GM15510 (cell line): ENCODE data around the gene STARD5.

Experiments used
- POLR2A ChIP-seq: IDR thresholded peaks from 3 replicates; pipeline ENCODE4 v1.6.1; 2011; ENCODE audit warnings: borderline replicate concordance; ENCODE audit not compliant: insufficient read length; ENCODE audit errors: extremely low read depth

The STARD5 gene

GRCh38 chr15:81323944-81324881 lies at the start of gene STARD5:
Gene STARD5, minus strand, starts transcription at chr15:81324141. Its CDS starts 42 bp downstream, at chr15:81324099.
- peak; percentile 63 for TF ChIP-seq POLR2A

GRCh38 chr15:81373176-81373575 lies 49.2 kb upstream of the STARD5 start:
- TF ChIP-seq POLR2A = no peak

- TF ChIP-seq POLR2A = no peak
These were observed 48.6 kb upstream of the STARD5 start for GRCh38 chr15:81372575-81372974.

- TF ChIP-seq POLR2A = no peak
These were observed 40.0 kb upstream of the STARD5 start for GRCh38 chr15:81363718-81364500.

- TF ChIP-seq POLR2A = no peak
These were observed 39.3 kb upstream of the STARD5 start for GRCh38 chr15:81363276-81363675.

GRCh38 chr15:81362790-81363189 lies 38.8 kb upstream of the STARD5 start:
- no peak for TF ChIP-seq POLR2A

GRCh38 chr15:81361891-81362290 lies 38.0 kb upstream of the STARD5 start:
- no peak for TF ChIP-seq POLR2A

GRCh38 chr15:81360491-81360890 lies 36.5 kb upstream of the STARD5 start:
- TF ChIP-seq POLR2A = no peak

GRCh38 chr15:81358248-81358647 lies 34.3 kb upstream of the STARD5 start:
- no peak for TF ChIP-seq POLR2A

- TF ChIP-seq POLR2A = no peak
These were observed 33.3 kb upstream of the STARD5 start for GRCh38 chr15:81357180-81357686.

GRCh38 chr15:81356252-81356651 lies 32.3 kb upstream of the STARD5 start:
- no peak for TF ChIP-seq POLR2A

GRCh38 chr15:81351651-81352050 lies 27.7 kb upstream of the STARD5 start:
- TF ChIP-seq POLR2A = no peak

- TF ChIP-seq POLR2A = no peak
These were observed 25.3 kb upstream of the STARD5 start for GRCh38 chr15:81349271-81349670.

GRCh38 chr15:81347910-81348309 lies 24.0 kb upstream of the STARD5 start:
- TF ChIP-seq POLR2A = no peak

GRCh38 chr15:81346611-81347010 lies 22.7 kb upstream of the STARD5 start:
- TF ChIP-seq POLR2A = no peak
